Left lobe of liver (tissue), 2 donors: ENCODE results near the gene PIK3CB. TPM values are rescaled to one million over a fixed set of nuclear protein-coding genes. Genes with fewer than 3 reads are reported as not detected.
"Not testable (repeated sequence)": the region's sequence is repeated elsewhere in the genome, so short reads cannot be mapped to it uniquely, and the experiment has no call there.

ENCODE experiments used
- ATAC-seq: fragments of 200-7000 bp; cut with Tn5 transposase; one replicate; pipeline ENCODE4 v1.9.1; 2020; ENCODE audit warnings: mild to moderate bottlenecking, moderate library complexity
- DNase-seq: peaks from one replicate; pipeline ENCODE4 v3.0.0-alpha.2; 2020; ENCODE audit warnings: low spot score
- total RNA-seq: library from RNA; stranded (reverse); gene quantifications from one replicate; pipeline ENCODE4 v1.2.1, GENCODE V29; 2021
- donor health status: DM: no; HTN: no; CAD: no; lungs with moderate emphysema.
- donor health status: DM: no; HTN: yes; CAD: no.

The PIK3CB gene
- total RNA-seq, 1 donor from 2014 or later, result 14.4 TPM

DNA sequence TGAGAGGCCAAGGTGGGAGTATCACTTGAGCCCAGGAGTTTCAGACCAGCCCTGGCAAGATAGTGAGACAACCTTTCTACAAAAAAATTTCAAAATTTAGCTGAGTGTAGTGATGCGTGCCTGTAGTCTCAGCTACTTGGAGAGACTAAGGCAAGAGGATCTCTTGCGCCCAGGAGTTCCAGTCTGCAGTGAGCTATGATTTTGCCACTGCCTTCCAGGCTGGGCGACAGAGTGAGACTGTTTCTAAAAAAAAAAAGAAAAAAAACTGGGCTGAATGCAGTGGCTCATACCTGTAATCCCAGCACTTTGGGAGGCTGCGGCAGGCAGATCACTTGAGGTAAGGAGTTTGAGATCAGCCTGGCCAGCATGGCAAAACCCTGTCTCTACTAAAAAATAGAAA, 14.0 kb upstream of the PIK3CB start:
- no peak for ATAC-seq
- DNase-seq, result no peak

DNA sequence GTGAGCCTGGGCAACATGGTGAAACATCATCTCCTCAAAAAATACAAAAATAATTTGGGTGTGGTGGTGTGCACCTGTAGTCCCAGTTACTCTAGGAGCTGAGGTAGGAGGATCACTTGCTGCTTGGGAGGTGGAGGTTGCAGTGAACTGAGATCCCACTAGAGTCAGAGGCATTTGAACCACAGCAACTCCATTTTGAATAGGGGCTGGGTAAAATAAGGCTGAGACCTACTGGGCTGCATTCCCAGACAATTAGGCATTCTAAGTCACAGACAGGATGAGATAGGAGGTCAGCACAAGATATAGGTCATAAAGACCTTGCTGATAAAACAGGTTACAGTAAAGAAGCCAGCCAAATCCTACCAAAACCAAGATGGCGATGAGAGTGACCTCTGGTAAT, 12.1 kb upstream of the PIK3CB start:
- ATAC-seq, DNase-seq: not testable (repeated sequence)

DNA sequence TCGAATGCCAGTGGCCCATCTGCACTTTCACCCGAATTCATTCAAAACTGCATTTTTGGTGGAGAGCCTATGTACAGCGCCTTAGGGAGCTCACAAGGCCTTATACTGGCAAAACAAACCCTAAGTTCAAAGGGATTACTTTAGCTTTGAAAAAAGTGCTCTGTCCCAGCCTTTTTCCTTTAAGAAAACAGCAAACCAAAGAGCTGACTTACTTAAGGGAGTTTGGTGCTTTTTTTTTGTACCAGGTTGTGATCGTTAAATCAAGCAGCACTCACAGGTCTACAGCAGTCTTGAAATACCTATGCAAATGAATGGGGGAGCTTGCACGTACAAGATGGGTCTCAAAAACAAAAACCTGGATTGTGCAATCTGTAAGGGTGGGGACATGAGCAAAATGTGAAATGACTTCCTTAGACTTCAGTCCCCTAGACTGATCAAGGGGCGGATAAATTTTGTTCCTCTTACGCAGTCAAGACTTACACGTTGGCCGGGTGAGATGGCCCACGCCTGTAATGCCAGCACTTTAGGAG, 11.6 kb upstream of the PIK3CB start:
- no peak for ATAC-seq
- DNase-seq, result no peak

DNA sequence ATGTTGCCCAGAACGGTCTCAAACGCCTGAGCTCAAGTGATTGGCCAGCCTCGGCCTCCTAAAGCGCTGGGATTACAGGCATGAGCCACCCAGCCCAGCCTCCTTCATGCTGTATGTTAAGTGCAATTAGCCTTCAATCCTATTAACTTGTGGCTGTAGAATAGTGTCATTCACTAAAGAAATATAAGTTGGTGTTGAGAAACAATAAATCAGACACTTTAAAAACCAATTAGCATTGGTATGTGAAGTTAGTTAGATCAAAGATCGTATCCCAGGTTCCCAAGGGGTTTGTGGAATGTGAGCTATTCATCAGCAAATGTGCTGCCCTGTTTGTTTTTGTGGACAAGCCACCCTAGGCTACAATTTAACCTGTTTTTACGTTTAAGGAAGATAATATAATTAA, 11.0 kb upstream of the PIK3CB start:
- no peak for DNase-seq
- no peak for ATAC-seq

DNA sequence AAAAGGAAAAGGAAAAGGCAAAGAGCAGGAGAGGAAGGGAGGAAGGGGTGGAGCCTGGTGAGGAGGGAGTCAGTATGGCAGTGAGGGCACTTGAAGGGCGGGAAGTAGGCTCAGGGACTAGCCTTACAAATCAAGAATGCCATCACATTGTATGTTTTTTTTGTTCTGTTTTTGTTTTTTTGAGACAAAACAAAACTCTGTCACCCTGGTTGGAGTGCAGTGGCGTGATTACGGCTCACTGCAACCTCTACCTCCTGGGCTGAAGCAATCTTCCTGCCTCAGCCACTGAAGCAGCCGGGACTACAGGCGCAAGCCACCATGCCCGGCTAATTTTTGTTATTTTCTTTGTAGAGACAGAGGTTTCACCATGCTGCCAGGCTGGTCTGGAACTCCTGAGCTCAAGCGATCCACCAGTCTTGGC, 10.5 kb upstream of the PIK3CB start:
- no peak for DNase-seq
- no peak for ATAC-seq

DNA sequence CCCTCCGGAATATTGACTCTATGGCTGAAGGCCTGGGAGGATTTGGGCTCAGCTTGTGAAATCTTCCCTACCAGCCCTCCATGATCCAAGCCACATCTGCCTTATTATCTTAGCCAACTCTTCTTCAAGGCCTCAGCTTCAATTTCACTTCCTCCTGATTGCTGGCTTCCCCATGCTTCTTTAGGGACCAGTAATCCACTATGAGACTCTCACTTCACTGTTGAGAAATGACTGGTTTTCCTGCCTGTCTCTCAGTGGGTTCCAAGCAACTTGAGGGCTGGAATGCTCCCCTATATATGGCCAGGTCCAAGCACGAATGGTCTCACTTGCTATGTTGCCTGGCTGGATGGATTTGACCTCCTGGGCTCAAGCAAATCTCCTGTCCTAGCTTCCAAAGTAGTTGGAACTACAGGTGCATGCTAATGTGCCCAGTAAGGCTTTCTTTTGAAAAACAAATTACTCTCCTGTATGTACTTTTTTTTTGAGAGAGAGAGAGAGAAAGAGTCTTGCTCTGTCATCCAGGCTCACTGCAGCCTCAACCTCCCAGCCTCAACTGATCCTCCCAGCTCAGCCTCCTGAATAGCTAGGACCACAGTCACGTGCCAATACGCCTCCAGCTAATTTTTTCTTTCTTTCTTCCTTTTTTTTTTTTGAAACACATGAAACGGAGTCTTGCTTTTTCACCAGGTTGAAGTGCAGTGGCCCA, 7.9 kb upstream of the PIK3CB start:
- DNase-seq (no peak), ATAC-seq (peak; percentile 27)

DNA sequence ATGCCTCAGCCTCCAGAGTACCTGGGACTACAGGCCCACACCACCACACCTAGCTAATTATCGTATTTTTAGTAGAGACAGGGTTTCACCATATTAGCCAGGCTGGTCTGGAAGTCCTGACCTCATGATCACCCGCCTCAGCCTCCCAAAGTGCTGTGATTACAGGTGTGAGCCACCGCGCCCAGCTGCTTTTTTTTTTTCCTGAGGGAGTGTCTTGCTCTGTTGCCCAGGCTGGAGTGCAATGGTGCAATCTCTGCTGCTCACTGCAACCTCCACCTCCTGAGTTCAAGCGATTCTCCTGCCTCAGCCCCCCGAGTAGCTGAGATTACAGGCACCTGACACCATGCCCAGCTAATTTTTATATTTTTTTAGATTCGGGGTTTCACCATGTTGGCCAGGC, 3.7 kb upstream of the PIK3CB start:
- not testable (repeated sequence) for ATAC-seq, DNase-seq

DNA sequence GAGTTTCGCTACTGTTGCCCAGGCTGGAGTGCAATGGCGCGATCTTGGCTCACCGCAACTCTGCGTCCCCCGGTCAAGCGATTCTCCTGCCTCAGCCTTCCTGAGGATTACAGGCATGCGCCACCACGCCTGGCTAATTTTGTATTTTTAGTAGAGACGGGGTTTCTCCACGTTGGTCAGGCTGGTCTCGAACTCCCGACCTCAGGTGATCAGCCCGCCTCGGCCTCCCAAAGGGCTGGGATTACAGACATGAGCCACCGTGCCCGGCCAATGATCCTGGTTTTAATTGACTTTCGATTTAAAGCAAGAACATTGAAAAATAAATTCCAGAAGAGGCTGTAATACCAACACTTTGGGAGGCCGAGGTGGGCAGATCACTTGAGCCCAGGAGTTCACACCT, 1.1 kb upstream of the PIK3CB start:
- not testable (repeated sequence) for ATAC-seq, DNase-seq

GRCh38 chr3:138835397-138835757, 649 bp upstream of the PIK3CB start:
- ATAC-seq (peak; percentile 15), DNase-seq (no peak)

GRCh38 chr3:138833899-138834595, 681 bp downstream of the PIK3CB start:
- ATAC-seq, result peak; percentile 58
- DNase-seq, result peak; percentile 69

DNA sequence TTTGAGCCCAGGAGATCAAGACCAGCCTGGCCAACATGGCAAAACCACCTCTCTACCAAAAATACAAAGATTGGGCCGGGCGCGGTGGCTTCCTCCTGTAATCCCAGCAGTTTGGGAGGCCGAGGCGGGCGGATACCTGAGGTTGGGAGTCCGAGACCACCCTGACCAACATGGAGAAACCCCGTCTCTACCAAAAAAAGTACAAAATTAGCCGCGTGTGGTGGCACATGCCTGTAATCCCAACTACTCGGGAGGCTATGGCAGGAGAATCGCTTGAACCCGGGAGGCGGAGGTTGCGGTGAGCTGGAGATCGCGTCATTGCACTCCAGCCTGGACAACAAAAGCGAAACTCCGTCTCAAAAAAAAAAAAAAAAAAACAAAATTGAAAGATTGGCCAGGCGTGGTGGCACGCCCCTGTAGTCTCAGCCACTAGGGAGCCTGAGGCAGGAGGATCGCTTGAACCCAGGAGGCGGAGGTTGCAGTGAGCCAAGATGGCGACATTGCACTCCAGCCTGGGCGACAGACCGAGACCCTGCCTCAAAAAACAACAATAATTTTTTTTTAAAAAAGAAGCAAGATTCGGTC, 2.2 kb downstream of the PIK3CB start:
- DNase-seq, ATAC-seq: not testable (repeated sequence)

GRCh38 chr3:138829886-138830510, 4.7 kb downstream of the PIK3CB start:
- DNase-seq (no peak), ATAC-seq (no peak)

- no peak for DNase-seq
- ATAC-seq, result no peak
Observed at GRCh38 chr3:138829097-138829496, 5.6 kb downstream of the PIK3CB start.

DNA sequence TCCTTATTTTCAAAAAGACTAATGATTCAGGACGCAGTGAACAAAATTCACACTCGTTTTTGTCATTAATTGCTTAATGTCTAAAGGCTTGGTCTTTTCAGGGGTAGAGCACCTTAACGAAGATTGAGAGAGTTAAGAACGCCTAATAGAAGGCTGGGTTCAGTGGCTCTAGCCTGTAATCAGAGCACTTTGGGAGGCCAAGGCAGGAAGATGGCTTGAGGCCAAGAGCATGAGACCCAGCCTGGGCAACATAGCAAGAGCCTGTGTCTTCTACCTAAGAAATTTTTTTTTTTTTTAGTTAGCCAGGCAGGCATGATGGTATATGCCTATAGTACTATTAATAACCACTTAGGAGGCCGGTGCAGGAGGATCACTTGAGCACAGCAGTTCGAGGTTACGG, 7.5 kb downstream of the PIK3CB start:
- ATAC-seq (no peak), DNase-seq (no peak)

GRCh38 chr3:138825336-138825735, 9.4 kb downstream of the PIK3CB start:
- no peak for ATAC-seq
- no peak for DNase-seq

DNA sequence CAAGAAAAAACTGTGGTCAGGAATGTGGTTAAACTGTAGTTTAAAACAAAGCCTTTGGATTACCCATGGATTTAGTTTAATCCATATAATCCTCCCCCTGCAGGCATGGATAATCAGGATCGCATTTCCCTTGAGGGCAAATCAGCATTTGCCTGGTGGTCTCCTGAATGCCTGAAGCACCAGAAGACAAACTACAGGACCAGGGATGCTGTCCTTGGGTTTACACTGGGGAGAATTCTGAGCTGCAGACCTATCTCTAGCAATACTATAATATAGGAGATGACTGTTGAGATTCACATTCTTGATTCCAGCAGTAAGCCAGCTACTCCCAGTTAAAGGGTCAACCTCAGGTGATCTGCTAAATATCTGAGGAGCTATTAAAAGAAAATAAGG, 10.6 kb downstream of the PIK3CB start:
- no peak for DNase-seq
- no peak for ATAC-seq

GRCh38 chr3:138820379-138820778, 14.3 kb downstream of the PIK3CB start:
- not testable (repeated sequence) for DNase-seq, ATAC-seq

DNA sequence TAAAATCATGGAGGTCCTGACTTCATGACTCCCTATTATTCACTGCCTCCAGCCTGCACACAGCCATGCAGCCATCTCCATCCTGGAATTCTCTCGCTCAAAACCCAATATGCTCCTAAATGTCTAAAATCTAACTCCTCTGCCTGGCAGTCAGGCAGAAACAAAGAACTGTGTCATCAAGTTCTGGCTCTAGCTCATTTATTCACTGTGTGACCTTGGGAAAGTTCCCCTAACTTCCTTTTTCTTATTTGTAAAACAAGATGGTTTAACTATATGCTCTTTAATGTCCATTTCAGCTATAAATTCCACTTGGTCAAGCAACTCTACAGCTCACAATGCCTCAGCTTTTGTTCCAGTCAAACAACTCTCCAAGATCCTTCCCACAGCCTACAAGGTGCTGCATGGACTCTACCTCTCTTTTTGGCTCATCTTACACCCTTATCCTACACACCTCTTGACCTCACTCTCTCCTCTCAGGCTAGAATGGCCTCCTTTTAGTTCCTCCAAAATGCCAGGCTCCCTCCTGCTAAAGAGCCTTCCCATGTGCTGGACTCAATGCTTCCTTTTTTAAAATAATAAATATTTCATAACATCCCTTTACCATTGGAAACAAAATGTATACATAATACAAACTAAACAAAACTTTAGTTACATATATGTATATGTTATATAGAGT, 16.4 kb downstream of the PIK3CB start:
- DNase-seq (no peak), ATAC-seq (peak; percentile 15)

DNA sequence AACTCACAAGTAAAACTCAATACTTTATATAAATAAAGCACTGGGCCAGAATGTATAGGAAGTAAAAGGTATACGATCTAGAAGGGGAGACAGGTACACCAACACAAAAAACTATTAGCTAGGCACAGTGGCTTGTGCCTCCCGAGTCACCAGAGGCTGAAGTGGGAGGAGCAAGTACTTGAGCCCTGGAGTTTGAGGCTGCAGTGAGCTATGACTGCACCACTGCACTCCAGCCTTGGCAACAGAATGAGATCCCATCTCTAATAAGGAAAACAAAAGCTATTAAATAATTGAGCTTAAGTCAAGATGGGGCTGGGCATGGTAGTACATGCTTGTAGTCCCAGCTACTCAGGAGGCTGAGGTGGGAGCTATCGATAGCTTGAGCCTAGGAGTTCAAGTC, 17.0 kb downstream of the PIK3CB start:
- no peak for ATAC-seq
- DNase-seq, result no peak

GRCh38 chr3:138812806-138813205, 21.9 kb downstream of the PIK3CB start:
- DNase-seq (no peak), ATAC-seq (no peak)
